HG02763 (cell line): ENCODE measurements around the gene RWDD2A.

Experiments
- ATAC-seq: cut with Tn5 transposase; IDR thresholded peaks from one replicate; pipeline ENCODE4 v1.9.1; 2021; ENCODE audit warnings: mild to moderate bottlenecking, moderate library complexity; ENCODE audit not compliant: unreplicated experiment

The RWDD2A gene

GRCh38 chr6:83198486-83199172 is 5.5 kb downstream of the RWDD2A start:
- ATAC-seq = no peak

GRCh38 chr6:83199173-83199862 is 6.2 kb downstream of the RWDD2A start:
- peak; percentile 72 for ATAC-seq

GRCh38 chr6:83199863-83200225 is 6.7 kb downstream of the RWDD2A start:
- peak; percentile 11 for ATAC-seq

GRCh38 chr6:83202031-83202430 is 8.9 kb downstream of the RWDD2A start:
- no peak for ATAC-seq

GRCh38 chr6:83215131-83216047 is 22.2 kb downstream of the RWDD2A start:
- ATAC-seq = peak; percentile 98

GRCh38 chr6:83216806-83217205 is 23.6 kb downstream of the RWDD2A start:
- no peak for ATAC-seq

GRCh38 chr6:83218646-83219045 is 25.5 kb downstream of the RWDD2A start:
- ATAC-seq = no peak

- ATAC-seq = no peak
These were observed 27.0 kb downstream of the RWDD2A start for GRCh38 chr6:83220121-83220520.

- no peak for ATAC-seq
These were observed 28.1 kb downstream of the RWDD2A start for GRCh38 chr6:83221276-83221675.

GRCh38 chr6:83221889-83222479 is 28.8 kb downstream of the RWDD2A start:
- ATAC-seq = no peak

- no peak for ATAC-seq
These were observed 33.4 kb downstream of the RWDD2A start for GRCh38 chr6:83226517-83226916.

GRCh38 chr6:83231146-83231545 is 38.0 kb downstream of the RWDD2A start:
- no peak for ATAC-seq

GRCh38 chr6:83247471-83247870 is 54.3 kb downstream of the RWDD2A start:
- no peak for ATAC-seq
